Sigmoid colon (tissue), 7 donors: ENCODE measurements around the gene EDA2R. TPM values are rescaled to one million over a fixed set of nuclear protein-coding genes. Genes with fewer than 3 reads are reported as not detected.

Source experiments
- DNase-seq: peaks from one replicate; pipeline ENCODE4 v3.0.0-alpha.2; 2019
- H3K27ac ChIP-seq, 4 donors: fragments of 200-600 bp; sonication (generic); one replicate each; pipeline ENCODE4 v1.5.1; 2016 to 2019; ENCODE audit warnings: mild to moderate bottlenecking in 1 of 4
- H3K27me3 ChIP-seq, 3 donors: fragments of 200-600 bp; sonication (generic); one replicate each; pipeline ENCODE4 v1.5.1; 2019; ENCODE audit warnings: mild to moderate bottlenecking in 1 of 3
- H3K36me3 ChIP-seq, 4 donors: fragments of 200-600 bp; sonication (generic); one replicate each; pipeline ENCODE4 v1.5.1; 2016 to 2019
- H3K4me1 ChIP-seq, 4 donors: fragments of 200-600 bp; sonication (generic); one replicate each; pipeline ENCODE4 v1.5.1; 2017 to 2019
- H3K4me3 ChIP-seq, 4 donors: fragments of 200-600 bp; sonication (generic); one replicate each; pipeline ENCODE4 v1.5.1; 2017 to 2019; ENCODE audit warnings: mild to moderate bottlenecking in 2 of 4, moderate library complexity in 1 of 4
- H3K9me3 ChIP-seq, 4 donors: fragments of 200-600 bp in 3 of 4; sonication (generic) in 3 of 4; one replicate each; pipeline versions ENCODE4 v1.5.1 to v1.6.1; 2013 to 2019
- EP300 ChIP-seq, 4 donors: sonication (generic); formaldehyde crosslinking; IDR thresholded peaks; one replicate each; pipeline ENCODE4 v1.6.1; 2017; ENCODE audit warnings: antibody characterized with exemption in 4 of 4
- POLR2A ChIP-seq, 2 donors: fragments of 450-650 bp; IDR thresholded peaks; one replicate each; pipeline ENCODE4 v1.6.1; 2016; ENCODE audit warnings: antibody characterized with exemption in 2 of 2, mild to moderate bottlenecking in 2 of 2, moderate library complexity in 2 of 2
- POLR2AphosphoS5 ChIP-seq, 4 donors: sonication (generic); formaldehyde crosslinking; IDR thresholded peaks; one replicate each; pipeline ENCODE4 v1.6.1; 2017; ENCODE audit warnings: antibody characterized with exemption in 4 of 4
- WGBS, 2 donors: extraction: QIAGEN DNeasy Blood & Tissue Kit; methylation state at CpG; one replicate each; pipeline ENCODE4 v1.1.7; 2013; 5-methylcytosine and 5-hydroxymethylcytosine counted together
- intact Hi-C: fragments of 100-400 bp; cut with DNase I; formaldehyde crosslinking; loops from one replicate; pipeline ENCODE4 v1.15.1; 2023
- polyA plus RNA-seq, 3 donors: library from polyadenylated mRNA; stranded (reverse); fragments of 200-250 nt; gene quantifications; one replicate each; pipeline ENCODE4 v1.2.3, GENCODE V29; 2013
- total RNA-seq, 4 donors: library from RNA; depleted of rRNA; stranded (reverse); fragments of >200 nt; gene quantifications; one replicate each; pipeline ENCODE4 v1.1.0, GENCODE V29; 2016
- TF ChIP-seq, protein P1 (sequence below), 4 experiments: fragments of 450-650 bp in 3 of 4; fragments of 200-600 bp in 1 of 4; IDR thresholded peaks; one replicate each; pipeline ENCODE4 v1.5.1; 2016 to 2019; ENCODE audit warnings: antibody characterized with exemption in 4 of 4, mild to moderate bottlenecking in 3 of 4, moderate library complexity in 2 of 4
- donor health status: healthy with polysubstance abuse.
- donor health status: Bipolar disorder and iron deficiency.
- donor health status: healthy.

The EDA2R gene
- total and polyA plus RNA-seq, 7 donors, result under 0.01 to 1.5 (median 1.3) TPM; not detected in 1

DNA sequence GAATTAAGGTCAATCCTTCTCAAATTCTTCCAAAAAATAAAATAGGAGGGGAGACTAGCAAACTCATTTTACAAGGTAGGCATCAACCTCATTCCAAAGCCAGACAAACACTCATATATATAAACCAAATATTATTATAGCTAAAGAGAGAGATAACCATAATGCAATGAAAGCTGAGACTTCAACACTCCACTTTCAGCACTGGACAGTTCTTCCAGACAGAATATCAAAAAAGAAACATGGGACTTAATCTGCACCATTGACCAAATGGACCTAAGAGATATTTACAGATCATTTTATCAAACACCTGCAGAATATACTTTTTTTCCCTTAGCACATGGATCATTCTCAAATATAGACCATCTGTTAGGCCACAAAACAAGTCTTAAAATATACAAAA is 15.5 kb upstream of the EDA2R start:
- no peaks in the 10 kb centered on the region for H3K27me3 ChIP-seq
- intact Hi-C loops, result no loop called here
- no peak overlapping the region for H3K4me3 ChIP-seq
- no peaks in the 10 kb centered on the region for H3K4me1 ChIP-seq
- TF ChIP-seq EP300 (IDR thresholded peaks at IDR 0.05) (no peak), POLR2AphosphoS5 (IDR thresholded peaks at IDR 0.05) (no peak), POLR2A (IDR thresholded peaks at IDR 0.05) (no peak)
- TF ChIP-seq, protein P1, sequence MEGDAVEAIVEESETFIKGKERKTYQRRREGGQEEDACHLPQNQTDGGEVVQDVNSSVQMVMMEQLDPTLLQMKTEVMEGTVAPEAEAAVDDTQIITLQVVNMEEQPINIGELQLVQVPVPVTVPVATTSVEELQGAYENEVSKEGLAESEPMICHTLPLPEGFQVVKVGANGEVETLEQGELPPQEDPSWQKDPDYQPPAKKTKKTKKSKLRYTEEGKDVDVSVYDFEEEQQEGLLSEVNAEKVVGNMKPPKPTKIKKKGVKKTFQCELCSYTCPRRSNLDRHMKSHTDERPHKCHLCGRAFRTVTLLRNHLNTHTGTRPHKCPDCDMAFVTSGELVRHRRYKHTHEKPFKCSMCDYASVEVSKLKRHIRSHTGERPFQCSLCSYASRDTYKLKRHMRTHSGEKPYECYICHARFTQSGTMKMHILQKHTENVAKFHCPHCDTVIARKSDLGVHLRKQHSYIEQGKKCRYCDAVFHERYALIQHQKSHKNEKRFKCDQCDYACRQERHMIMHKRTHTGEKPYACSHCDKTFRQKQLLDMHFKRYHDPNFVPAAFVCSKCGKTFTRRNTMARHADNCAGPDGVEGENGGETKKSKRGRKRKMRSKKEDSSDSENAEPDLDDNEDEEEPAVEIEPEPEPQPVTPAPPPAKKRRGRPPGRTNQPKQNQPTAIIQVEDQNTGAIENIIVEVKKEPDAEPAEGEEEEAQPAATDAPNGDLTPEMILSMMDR (IDR thresholded peaks at IDR 0.05), result no peak
- H3K27ac ChIP-seq, result no peak overlapping the region
- H3K9me3 ChIP-seq, result no peaks in the 10 kb centered on the region
- DNase-seq, result no peak
- H3K36me3 ChIP-seq, result no peaks in the 10 kb centered on the region

DNA sequence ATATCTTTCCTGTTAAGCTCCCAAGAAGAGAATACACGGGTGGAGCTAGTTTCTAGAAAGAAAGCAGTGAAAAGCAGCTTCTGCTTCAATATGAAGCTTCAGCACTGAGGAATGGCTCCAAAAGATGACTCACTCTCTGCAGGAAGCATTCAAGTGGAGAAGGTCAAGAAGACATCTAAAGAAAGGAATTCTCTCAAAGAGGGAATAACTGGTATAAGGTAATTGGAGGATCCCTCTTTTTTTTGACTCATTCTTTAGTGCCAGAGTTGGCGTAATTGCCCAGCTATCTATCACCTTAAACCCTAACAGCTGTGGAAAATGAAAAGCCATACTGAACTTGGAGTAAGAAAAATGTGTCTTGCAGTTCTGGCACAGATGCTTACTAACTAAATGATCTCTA is 3.5 kb downstream of the EDA2R start:
- Histone ChIP-seq H3K27ac (no peak overlapping the region), H3K9me3 (no peaks in the 10 kb centered on the region), H3K27me3 (no peaks in the 10 kb centered on the region), H3K4me3 (no peak overlapping the region), H3K4me1 (no peaks in the 10 kb centered on the region), H3K36me3 (no peaks in the 10 kb centered on the region)
- 76 to 87% methylated on average over 2 of the region's 2 CpGs for WGBS, 2 donors
- no peak for DNase-seq
- intact Hi-C loops, result no loop called here
- TF ChIP-seq POLR2AphosphoS5 (IDR thresholded peaks at IDR 0.05) (no peak), EP300 (IDR thresholded peaks at IDR 0.05) (no peak), POLR2A (IDR thresholded peaks at IDR 0.05) (no peak)
- TF ChIP-seq, protein P1 (IDR thresholded peaks at IDR 0.05), result no peak

DNA sequence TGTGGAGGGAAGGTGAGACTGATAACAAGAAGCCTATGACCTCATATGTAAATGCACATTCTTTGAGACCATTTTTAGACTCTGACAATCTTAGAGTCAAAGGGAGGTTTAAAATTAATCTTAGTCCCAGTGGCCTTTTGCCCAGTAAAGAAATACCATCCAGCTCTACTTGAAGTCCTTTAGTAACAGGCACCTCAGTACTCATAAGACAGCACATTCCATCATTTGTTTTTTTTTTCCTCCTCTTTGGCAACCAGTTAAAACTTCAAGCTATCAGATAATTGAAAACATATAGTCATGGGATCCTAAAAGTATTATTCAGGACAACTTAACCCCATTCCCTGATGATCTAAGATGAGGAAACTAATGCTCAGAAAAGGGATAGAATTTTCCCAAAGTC is 4.6 kb downstream of the EDA2R start:
- H3K27me3 ChIP-seq, result no peaks in the 10 kb centered on the region
- intact Hi-C loops, result no loop called here
- H3K27ac ChIP-seq, result no peak overlapping the region
- no peak for DNase-seq
- H3K4me3 ChIP-seq, result no peak overlapping the region
- H3K36me3 ChIP-seq, result no peaks in the 10 kb centered on the region
- H3K9me3 ChIP-seq, result no peaks in the 10 kb centered on the region
- TF ChIP-seq POLR2A (IDR thresholded peaks at IDR 0.05) (no peak), POLR2AphosphoS5 (IDR thresholded peaks at IDR 0.05) (no peak), EP300 (IDR thresholded peaks at IDR 0.05) (no peak)
- TF ChIP-seq, protein P1 (IDR thresholded peaks at IDR 0.05), result no peak
- H3K4me1 ChIP-seq, result no peaks in the 10 kb centered on the region

DNA sequence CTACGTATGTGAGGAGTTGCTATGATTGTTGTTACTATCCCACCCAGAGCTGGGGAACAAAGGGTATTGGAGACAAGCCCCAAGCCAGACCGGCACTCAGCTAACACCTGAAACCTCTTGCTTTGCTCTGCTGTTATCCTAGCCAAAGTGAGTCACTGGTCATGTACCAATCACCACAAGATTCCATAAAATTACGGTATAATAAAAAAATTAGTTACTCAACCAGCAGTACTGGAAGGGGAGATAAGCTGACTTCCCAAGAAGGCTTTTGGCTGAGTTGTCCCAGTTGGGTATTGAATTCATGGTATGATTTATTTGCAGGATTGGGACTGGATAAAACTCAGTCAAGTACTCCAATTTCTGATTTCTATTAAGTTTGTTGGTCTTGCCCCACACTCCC is 5.3 kb downstream of the EDA2R start:
- Histone ChIP-seq H3K9me3 (no peaks in the 10 kb centered on the region), H3K27ac (no peak overlapping the region), H3K4me3 (no peak overlapping the region), H3K36me3 (no peaks in the 10 kb centered on the region), H3K27me3 (no peaks in the 10 kb centered on the region), H3K4me1 (no peaks in the 10 kb centered on the region)
- no peak for TF ChIP-seq POLR2A (IDR thresholded peaks at IDR 0.05)
- TF ChIP-seq POLR2AphosphoS5 (IDR thresholded peaks at IDR 0.05), result no peak
- TF ChIP-seq, protein P1 (IDR thresholded peaks at IDR 0.05), result no peak
- TF ChIP-seq EP300 (IDR thresholded peaks at IDR 0.05), result no peak
- intact Hi-C loops, result no loop called here
- 45 to 82% methylated on average over 3 of the region's 3 CpGs for WGBS, 2 donors
- no peak for DNase-seq

DNA sequence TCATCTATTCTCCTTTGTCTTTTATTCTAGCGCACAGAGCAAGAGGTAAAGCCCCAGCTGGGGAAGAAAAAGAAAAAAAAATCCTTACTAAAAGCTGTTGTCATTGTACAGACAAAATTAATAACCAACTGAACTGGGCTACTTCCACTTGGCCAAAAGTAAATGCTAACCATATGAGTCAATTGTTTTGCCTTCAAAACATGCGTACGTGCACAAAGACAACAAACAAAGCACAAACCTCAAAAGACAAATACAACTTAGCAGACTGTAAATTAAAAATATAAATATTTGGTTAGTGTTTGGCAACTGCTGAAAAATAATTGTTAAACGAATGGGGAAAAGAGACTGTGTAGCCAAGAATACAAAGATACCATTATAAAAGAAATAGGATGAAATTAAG is 5.9 kb downstream of the EDA2R start:
- no peak overlapping the region for H3K27ac ChIP-seq
- TF ChIP-seq POLR2A (IDR thresholded peaks at IDR 0.05) (no peak), POLR2AphosphoS5 (IDR thresholded peaks at IDR 0.05) (no peak)
- DNase-seq, result no peak
- H3K36me3 ChIP-seq, result no peaks in the 10 kb centered on the region
- H3K9me3 ChIP-seq, result no peaks in the 10 kb centered on the region
- 81 to 87% methylated on average over 4 of the region's 4 CpGs for WGBS, 2 donors
- no peaks in the 10 kb centered on the region for H3K4me1 ChIP-seq
- intact Hi-C loops, result no loop called here
- H3K27me3 ChIP-seq, result no peaks in the 10 kb centered on the region
- H3K4me3 ChIP-seq, result no peak overlapping the region
